Kidney (tissue), 14 donors: Measurements from ENCODE around the gene LMBR1L. TPM values are rescaled to one million over a fixed set of nuclear protein-coding genes. Genes with fewer than 3 reads are reported as not detected.

Experiments used
- DNase-seq, 5 donors: peaks; one replicate each; pipeline ENCODE4 v3.0.0-alpha.2; 2013 to 2020
- FAIRE-seq: peaks from 2 replicates; lab custom pipeline; 2012; peaks lifted over from hg19 to GRCh38; lab: Jason Lieb, UNC
- H3K27ac ChIP-seq, 2 donors: one replicate each; pipeline ENCODE4 v1.7.0; 2013; ENCODE audit warnings: low read depth in 2 of 2, low read length in 2 of 2, inconsistent platforms in 1 of 2
- H3K27me3 ChIP-seq: one replicate; pipeline ENCODE4 v1.7.1; 2013; ENCODE audit warnings: low read length, inconsistent platforms; ENCODE audit not compliant: control insufficient read depth, insufficient read depth
- H3K36me3 ChIP-seq, 3 donors: one replicate each; pipeline versions ENCODE4 v1.7.0 to v1.7.1; 2013; ENCODE audit warnings: low read length in 3 of 3, control low read depth in 1 of 3, inconsistent platforms in 1 of 3; ENCODE audit not compliant: insufficient read depth in 3 of 3, control insufficient read depth in 2 of 3
- H3K4me1 ChIP-seq, 3 donors: one replicate each; pipeline versions ENCODE4 v1.7.0 to v1.7.1; 2013; ENCODE audit warnings: low read length in 3 of 3, inconsistent platforms in 1 of 3, low read depth in 1 of 3; ENCODE audit not compliant: control insufficient read depth in 2 of 3, insufficient read depth in 2 of 3
- H3K4me3 ChIP-seq, 3 donors: one replicate each; pipeline versions ENCODE4 v1.7.0 to v1.8.1; 2013; ENCODE audit warnings: low read length in 3 of 3, control low read depth in 1 of 3, inconsistent platforms in 1 of 3
- H3K9ac ChIP-seq, 3 donors: one replicate each; pipeline versions ENCODE4 v1.7.0 to v1.7.1; 2013; ENCODE audit warnings: low read length in 3 of 3, control low read depth in 1 of 3, inconsistent platforms in 1 of 3
- H3K9me3 ChIP-seq, 3 donors: one replicate each; pipeline versions ENCODE4 v1.7.0 to v1.7.1; 2013; ENCODE audit warnings: low read length in 3 of 3, control low read depth in 1 of 3, inconsistent platforms in 1 of 3; ENCODE audit not compliant: control insufficient read depth in 2 of 3, insufficient read depth in 1 of 3
- intact Hi-C: fragments of 100-400 bp; cut with DNase I; formaldehyde crosslinking; loops from one replicate; pipeline ENCODE4 v1.11.1; 2022
- polyA plus RNA-seq: library from polyadenylated mRNA; stranded (reverse); fragments of 350-450 nt; fragmentation: Illumina TruSeq; extraction: RNeasy Lipid Tissue Mini Kit (QIAGEN cat#74804); gene quantifications from one replicate; pipeline ENCODE4 v1.2.3, GENCODE V29; 2014; ENCODE audit warnings: low read depth, low replicate concordance; ENCODE audit not compliant: insufficient read depth
- total RNA-seq: library from RNA; stranded (reverse); fragmentation: NEBNext Ultra II Directional; extraction: Animal tissue kit (Norgen Biotek cat#: 25700); gene quantifications from one replicate; pipeline ENCODE4 v1.2.1, GENCODE V29; 2021
- TF ChIP-seq, protein P1 (sequence below): IDR thresholded peaks from 3 replicates; pipeline ENCODE4 v1.5.1; 2012; ENCODE audit warnings: mild to moderate bottlenecking, moderate library complexity, borderline replicate concordance; ENCODE audit not compliant: insufficient read depth; ENCODE audit errors: extremely low read depth
- donor health status: control.
- donor health status: control.
- donor health status: control.
- donor health status: control.
- donor health status: control.
- donor health status: DM: yes; HTN: yes; CAD: no.
- donor health status: Normal renal cell carcinoma (clear cell type).

LMBR1L gene
- total and polyA plus RNA-seq, 2 donors from 2014 or later = 21.2 to 64.8 TPM

DNA sequence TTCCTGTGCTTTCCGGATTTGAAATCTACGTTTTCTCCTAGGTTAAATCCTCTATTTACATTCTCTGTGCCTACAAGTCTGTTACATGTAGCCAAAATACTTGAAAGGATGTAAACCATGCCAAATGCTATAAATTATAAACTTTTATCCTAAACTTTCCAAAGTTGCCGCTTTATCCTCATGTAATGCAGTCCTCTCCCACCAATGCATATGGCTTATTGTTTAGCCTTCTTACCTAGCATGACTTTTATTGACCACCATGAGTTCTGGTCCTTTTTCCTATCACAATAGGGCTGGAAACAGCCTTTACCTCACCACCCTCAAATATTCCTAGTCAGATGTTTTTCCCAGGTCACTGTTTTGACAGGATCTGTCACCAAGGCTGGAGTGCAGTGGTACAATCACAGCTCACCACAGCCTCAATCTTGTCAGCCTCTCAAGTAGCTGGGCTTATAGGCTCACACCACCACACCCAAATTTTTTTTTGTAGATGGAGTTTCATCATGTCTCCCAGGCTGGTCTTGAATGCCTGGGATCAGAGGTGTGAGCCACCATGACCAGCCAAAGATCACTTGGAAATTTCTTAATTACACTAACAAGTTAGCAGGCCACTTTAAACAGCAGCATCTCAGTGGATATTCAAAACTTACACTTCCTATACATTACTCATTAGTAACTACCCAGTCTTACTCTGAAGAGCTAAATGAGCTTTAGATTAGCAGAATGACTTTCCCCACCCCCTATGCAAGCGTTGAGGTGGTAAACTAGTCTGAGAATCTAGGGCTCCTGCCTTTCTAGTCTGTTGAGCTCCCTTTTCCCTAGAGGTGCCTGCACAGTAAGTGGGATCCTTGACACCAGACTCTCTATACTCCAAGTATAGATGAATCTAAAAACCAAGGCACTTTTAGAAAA is 16.5 kb upstream of the LMBR1L start:
- TF ChIP-seq, protein P1, sequence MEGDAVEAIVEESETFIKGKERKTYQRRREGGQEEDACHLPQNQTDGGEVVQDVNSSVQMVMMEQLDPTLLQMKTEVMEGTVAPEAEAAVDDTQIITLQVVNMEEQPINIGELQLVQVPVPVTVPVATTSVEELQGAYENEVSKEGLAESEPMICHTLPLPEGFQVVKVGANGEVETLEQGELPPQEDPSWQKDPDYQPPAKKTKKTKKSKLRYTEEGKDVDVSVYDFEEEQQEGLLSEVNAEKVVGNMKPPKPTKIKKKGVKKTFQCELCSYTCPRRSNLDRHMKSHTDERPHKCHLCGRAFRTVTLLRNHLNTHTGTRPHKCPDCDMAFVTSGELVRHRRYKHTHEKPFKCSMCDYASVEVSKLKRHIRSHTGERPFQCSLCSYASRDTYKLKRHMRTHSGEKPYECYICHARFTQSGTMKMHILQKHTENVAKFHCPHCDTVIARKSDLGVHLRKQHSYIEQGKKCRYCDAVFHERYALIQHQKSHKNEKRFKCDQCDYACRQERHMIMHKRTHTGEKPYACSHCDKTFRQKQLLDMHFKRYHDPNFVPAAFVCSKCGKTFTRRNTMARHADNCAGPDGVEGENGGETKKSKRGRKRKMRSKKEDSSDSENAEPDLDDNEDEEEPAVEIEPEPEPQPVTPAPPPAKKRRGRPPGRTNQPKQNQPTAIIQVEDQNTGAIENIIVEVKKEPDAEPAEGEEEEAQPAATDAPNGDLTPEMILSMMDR = no peak

GRCh38 chr12:49121047-49121696 is 10.5 kb upstream of the LMBR1L start:
- FAIRE-seq = no peak

More for the DNA sequence above, 16.5 kb upstream of the LMBR1L start:
- Histone ChIP-seq H3K4me1 (peaks cover 0 to 13% (median 5%) of the 10 kb centered on the region in 3 donors), H3K27ac (no peak overlapping the region), H3K27me3 (no peaks in the 10 kb centered on the region), H3K9ac (no peak overlapping the region), H3K9me3 (no peaks in the 10 kb centered on the region), H3K4me3 (no peak overlapping the region), H3K36me3 (peaks cover 10 to 27% (median 11%) of the 10 kb centered on the region in 3 donors)
- intact Hi-C loops = loop anchor here (10.0 kb wide), 1 partner anchor 62 kb away; the partner anchor contains the start of genes KMT2D and RHEBL1
- FAIRE-seq (no peak), DNase-seq (no peak)

DNA sequence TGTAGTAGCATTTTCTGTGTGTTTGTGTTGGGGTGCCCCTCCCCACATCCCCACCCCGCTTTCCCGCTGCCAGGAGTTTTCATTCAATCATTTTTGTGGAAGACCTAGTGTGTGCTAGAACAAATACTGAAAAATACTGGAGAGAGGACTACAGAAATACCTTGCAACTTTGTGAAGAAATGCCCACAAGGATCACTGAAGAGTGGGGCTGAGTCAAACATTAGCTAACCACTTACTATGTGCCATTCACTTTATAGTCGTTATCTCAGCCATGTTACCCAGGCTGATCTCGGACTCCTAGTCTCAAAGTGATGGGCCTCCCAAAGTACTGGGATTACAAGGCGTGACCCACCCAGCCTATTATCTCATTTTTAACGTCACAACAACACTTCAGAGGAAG is 559 bp upstream of the LMBR1L start:
- TF ChIP-seq, protein P1 = no peak
- H3K9ac ChIP-seq = peak overlapping the region in 2 of 3 donors; percentile 58 to 99
- intact Hi-C loops = no loop called here
- H3K4me1 ChIP-seq = peaks cover 3 to 11% (median 10%) of the 10 kb centered on the region in 3 donors
- FAIRE-seq (no peak), DNase-seq (no peak)
- no peaks in the 10 kb centered on the region for H3K9me3 ChIP-seq
- peak overlapping the region; percentile 78 to 95 (median 79) for H3K4me3 ChIP-seq
- H3K36me3 ChIP-seq = peaks cover 0 to 8% (median 7%) of the 10 kb centered on the region in 3 donors
- peak overlapping the region; percentile 24 to 98 for H3K27ac ChIP-seq
- H3K27me3 ChIP-seq = no peaks in the 10 kb centered on the region

More at GRCh38 chr12:49121047-49121696, 10.5 kb upstream of the LMBR1L start:
- DNase-seq = peak in 3 of 5 donors; percentile 24 to 80 (median 57)
- H3K9ac ChIP-seq = no peak overlapping the region
- H3K36me3 ChIP-seq = no peaks in the 10 kb centered on the region
- TF ChIP-seq, protein P1 = peak; percentile 64
- H3K4me3 ChIP-seq = no peak overlapping the region
- no peak overlapping the region for H3K27ac ChIP-seq
- no peaks in the 10 kb centered on the region for H3K4me1 ChIP-seq
- intact Hi-C loops = loop anchor here (10.0 kb wide), 1 partner anchor 56 kb away; the partner anchor contains the start of genes KMT2D and RHEBL1
- H3K27me3 ChIP-seq = no peaks in the 10 kb centered on the region
- H3K9me3 ChIP-seq = no peaks in the 10 kb centered on the region
